ENCODE results near the gene SMAD2.
"Not testable (repeated sequence)": the region's sequence is repeated elsewhere in the genome, so short reads cannot be mapped to it uniquely, and the experiment has no call there.

Gene SMAD2

DNA sequence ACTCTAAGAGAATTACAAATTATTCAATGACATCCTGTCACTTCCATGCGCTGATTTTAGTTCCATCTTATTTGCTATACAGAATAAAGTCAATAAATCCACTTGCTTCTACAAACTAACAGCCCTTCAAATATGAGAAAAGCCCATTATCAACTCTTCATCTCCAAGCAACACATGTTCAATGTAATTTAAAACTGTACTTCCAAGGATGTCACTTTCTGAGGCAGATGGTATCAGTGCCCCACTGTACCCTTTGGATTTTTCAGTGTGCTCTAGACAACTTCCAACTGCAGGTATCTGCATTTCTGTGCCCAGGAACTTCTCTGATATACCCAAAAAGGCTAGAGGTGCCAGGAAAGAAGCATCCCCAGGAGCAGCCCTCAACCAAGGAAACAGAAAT lies 87.6 kb downstream of the SMAD2 start:
- H3K27ac Mint-ChIP-seq: no peak overlapping the region
- H3K4me1 Mint-ChIP-seq (ENCODE audit: low read depth in 2 of 2): peaks cover 0 to 2% of the 10 kb centered on the region in 2 donors
- no peaks in the 10 kb centered on the region for H3K27me3 Mint-ChIP-seq
- H3K9me3 Mint-ChIP-seq: no peaks in the 10 kb centered on the region
- H3K36me3 Mint-ChIP-seq (ENCODE audit: insufficient read depth): peaks cover 51% of the 10 kb centered on the region
- no peak for ATAC-seq (replicated peaks)
- DNase-seq: no peak
- no peak overlapping the region for H3K4me3 Mint-ChIP-seq

DNA sequence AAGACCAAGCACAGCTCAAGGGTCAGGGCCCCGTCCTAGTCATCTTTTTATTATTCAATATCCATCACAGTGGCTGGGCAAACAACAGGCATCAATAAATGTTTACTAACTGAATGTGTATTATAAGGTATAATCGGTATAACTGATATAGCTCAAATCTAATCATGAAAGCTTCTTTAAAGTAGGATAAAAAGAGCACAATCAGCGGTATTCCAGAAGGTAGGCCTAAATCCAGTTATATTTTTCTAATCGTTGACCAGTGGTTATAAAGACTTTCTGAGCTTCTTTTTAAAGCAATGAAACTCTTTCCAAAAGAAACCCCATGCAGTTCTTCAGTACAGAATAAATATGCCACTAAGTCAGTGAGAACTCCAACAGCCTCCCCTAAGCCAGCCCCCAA lies 92.1 kb downstream of the SMAD2 start:
- Mint-ChIP-seq H3K36me3 (ENCODE audit: insufficient read depth) (peaks cover 36% of the 10 kb centered on the region), H3K4me3 (no peak overlapping the region), H3K4me1 (ENCODE audit: low read depth in 2 of 2) (peaks cover 0 to 4% of the 10 kb centered on the region in 2 donors), H3K27me3 (no peaks in the 10 kb centered on the region), H3K27ac (no peak overlapping the region), H3K9me3 (no peaks in the 10 kb centered on the region)
- no peak for DNase-seq
- no peak for ATAC-seq (replicated peaks)

DNA sequence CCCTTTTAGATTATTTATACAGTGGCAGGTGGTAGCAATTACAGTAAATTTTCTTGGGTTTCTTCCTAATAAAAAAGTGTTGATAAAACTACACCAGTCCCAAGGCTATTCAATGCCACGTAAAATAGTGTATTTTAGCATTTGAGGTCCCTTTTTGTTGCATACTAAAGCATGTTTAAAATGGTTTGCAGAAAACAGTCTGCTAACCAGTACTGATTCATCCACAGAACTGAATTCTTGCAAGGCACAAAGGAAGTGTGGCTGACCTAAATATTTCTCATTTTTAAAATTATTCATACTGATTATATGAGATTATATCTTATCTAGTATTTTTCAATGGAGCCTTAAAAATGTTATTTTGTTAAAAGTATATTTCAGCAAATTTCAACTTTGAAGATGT lies 98.1 kb downstream of the SMAD2 start:
- Mint-ChIP-seq H3K27ac (no peak overlapping the region), H3K4me1 (ENCODE audit: low read depth in 2 of 2) (peaks cover 2 to 4% of the 10 kb centered on the region in 2 donors), H3K4me3 (no peak overlapping the region), H3K9me3 (no peaks in the 10 kb centered on the region), H3K27me3 (no peaks in the 10 kb centered on the region), H3K36me3 (ENCODE audit: insufficient read depth) (peaks cover 8% of the 10 kb centered on the region)
- DNase-seq: no peak
- no peak for ATAC-seq (replicated peaks)

DNA sequence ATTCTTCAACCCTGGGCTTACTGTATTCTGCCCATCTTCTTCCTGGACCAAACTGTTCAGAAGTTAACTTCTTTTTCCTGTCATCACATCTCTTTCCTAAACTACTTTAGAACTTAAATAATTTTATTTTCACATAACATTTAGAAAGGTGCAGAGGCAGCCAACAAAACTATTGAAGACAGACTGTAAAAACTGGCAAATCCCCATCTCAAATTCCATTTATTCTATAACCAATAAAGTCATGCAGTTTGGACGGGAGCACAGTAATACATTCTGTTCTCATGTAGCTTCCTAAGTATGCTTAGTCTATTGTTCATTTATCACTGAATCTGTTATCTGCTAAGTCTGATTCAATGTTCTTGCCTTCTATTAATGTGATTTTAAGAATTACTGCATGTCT lies 99.1 kb downstream of the SMAD2 start:
- Mint-ChIP-seq H3K27me3 (no peaks in the 10 kb centered on the region), H3K36me3 (ENCODE audit: insufficient read depth) (peaks cover 4% of the 10 kb centered on the region), H3K4me3 (no peak overlapping the region), H3K27ac (no peak overlapping the region), H3K9me3 (no peaks in the 10 kb centered on the region), H3K4me1 (ENCODE audit: low read depth in 2 of 2) (peaks cover 2 to 4% of the 10 kb centered on the region in 2 donors)
- ATAC-seq (replicated peaks) (no peak), DNase-seq (no peak)

DNA sequence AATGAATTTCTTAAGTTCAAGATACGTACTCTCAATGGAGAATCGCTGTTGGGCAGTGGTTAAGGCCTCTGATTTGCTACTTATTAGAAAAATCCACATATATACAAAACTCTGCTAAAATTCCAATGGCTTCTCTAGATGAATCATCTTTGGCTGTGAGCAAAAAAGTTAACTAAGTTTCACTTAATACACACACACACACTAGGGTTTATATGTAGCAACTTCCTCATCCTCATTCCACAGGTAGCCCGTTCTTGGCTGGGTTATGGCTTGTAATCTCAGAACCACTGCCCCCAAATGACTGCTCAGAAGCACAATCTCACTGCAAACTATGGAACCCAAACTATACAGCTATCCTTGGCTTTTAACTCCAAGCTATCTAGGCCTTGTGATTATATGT lies 99.7 kb downstream of the SMAD2 start:
- DNase-seq: no peak
- no peak for ATAC-seq (replicated peaks)
- H3K27ac Mint-ChIP-seq: no peak overlapping the region
- peaks cover under 1 to 3% of the 10 kb centered on the region in 2 donors for H3K4me1 Mint-ChIP-seq (ENCODE audit: low read depth in 2 of 2)
- no peaks in the 10 kb centered on the region for H3K27me3 Mint-ChIP-seq
- no peaks in the 10 kb centered on the region for H3K9me3 Mint-ChIP-seq
- no peak overlapping the region for H3K4me3 Mint-ChIP-seq
- H3K36me3 Mint-ChIP-seq (ENCODE audit: insufficient read depth): peaks cover 4% of the 10 kb centered on the region

DNA sequence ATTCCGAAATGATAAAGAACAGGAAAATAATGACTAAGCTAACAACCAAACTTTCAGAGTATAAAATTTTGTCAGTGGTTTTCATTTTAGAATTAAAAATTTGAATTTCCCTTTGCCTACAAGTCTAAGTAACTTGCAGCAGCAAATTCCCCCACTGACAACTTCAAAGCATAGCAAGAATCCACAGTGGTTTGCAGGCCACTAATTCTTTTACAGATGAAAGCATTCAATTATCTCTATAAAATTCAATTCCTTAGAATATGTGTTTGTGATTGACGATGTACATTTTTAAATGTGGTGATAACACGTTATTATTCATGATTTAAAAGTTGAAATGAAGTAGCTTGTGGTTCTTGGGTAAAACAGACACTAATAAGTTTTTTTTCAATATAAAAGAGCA lies 100.6 kb downstream of the SMAD2 start:
- H3K27ac Mint-ChIP-seq: peak overlapping the region in 1 of 2 donors; percentile 16
- DNase-seq: no peak
- H3K9me3 Mint-ChIP-seq: no peaks in the 10 kb centered on the region
- no peak for ATAC-seq (replicated peaks)
- no peaks in the 10 kb centered on the region for H3K27me3 Mint-ChIP-seq
- peaks cover 4% of the 10 kb centered on the region for H3K36me3 Mint-ChIP-seq (ENCODE audit: insufficient read depth)
- no peak overlapping the region for H3K4me3 Mint-ChIP-seq
- peaks cover 0 to 3% of the 10 kb centered on the region in 2 donors for H3K4me1 Mint-ChIP-seq (ENCODE audit: low read depth in 2 of 2)

DNA sequence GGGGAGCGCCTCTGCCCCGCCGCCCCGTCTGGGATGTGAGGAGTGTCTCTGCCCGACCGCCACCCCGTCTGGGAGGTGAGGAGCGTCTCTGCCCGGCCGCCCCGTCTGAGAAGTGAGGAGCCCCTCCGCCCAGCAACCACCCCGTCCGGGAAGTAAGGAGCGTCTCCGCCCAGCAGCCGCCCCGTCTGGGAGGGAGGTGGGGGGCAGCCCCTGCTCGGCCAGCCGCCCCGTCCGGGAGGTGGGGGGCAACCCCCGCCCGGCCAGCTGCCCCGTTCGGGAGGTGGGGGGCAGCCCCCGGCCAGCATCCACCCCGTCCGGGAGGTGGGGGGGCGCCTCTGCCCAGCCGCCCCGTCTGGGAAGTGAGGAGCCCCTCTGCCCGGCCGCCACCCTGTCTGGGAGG lies 102.4 kb downstream of the SMAD2 start:
- not testable (repeated sequence) for H3K9me3 Mint-ChIP-seq; H3K27me3 Mint-ChIP-seq; H3K27ac Mint-ChIP-seq; H3K4me1 Mint-ChIP-seq (ENCODE audit: low read depth in 2 of 2); ATAC-seq (replicated peaks); H3K4me3 Mint-ChIP-seq; H3K36me3 Mint-ChIP-seq (ENCODE audit: insufficient read depth); DNase-seq

DNA sequence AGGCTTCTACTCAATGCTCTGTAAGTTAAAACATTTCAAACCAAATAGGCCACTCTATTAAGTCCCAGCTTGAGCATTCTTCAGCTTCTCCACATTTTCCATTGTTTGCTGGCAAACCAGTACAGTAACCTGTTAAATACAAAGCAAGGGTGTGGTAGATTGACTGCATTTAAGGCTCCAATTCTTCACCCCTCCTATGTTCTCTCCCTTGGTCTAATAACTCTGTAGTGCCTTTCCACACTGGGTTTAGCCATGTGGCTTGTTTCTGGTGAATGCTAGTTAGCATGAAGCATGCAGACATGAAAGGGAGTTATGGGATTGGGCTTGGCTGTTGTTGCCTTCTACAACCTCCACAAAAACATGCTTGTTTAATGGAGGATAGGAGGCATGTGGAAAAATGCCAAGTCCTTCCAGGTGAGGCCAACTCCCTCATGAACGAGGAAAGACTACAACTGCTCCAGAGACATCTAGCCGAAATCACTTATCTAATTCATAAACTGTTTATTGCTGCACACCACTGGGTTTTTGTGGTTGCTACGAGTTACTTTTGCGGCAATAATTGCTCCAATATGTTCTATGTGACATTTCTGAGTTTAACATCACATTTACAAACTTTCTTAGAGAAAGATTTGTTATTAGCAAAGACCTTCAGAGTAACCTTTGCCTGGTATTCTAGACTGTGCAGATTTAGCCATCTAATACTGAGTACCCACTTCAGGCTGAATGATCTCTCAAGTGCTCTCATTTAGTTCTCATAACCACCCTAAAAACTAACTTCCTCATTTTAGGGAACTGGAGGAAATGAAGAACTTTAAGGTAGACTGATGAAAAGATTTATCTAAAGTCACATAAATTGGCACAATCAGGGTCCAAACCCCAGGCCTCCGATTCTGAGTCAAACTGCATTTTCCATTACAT lies 104.0 kb downstream of the SMAD2 start:
- H3K9me3 Mint-ChIP-seq: no peaks in the 10 kb centered on the region
- DNase-seq: no peak
- H3K27me3 Mint-ChIP-seq: no peaks in the 10 kb centered on the region
- ATAC-seq (replicated peaks): no peak
- H3K4me1 Mint-ChIP-seq (ENCODE audit: low read depth in 2 of 2): peaks cover 0 to 3% of the 10 kb centered on the region in 2 donors
- no peak overlapping the region for H3K27ac Mint-ChIP-seq
- peaks cover 6% of the 10 kb centered on the region for H3K36me3 Mint-ChIP-seq (ENCODE audit: insufficient read depth)
- no peak overlapping the region for H3K4me3 Mint-ChIP-seq

DNA sequence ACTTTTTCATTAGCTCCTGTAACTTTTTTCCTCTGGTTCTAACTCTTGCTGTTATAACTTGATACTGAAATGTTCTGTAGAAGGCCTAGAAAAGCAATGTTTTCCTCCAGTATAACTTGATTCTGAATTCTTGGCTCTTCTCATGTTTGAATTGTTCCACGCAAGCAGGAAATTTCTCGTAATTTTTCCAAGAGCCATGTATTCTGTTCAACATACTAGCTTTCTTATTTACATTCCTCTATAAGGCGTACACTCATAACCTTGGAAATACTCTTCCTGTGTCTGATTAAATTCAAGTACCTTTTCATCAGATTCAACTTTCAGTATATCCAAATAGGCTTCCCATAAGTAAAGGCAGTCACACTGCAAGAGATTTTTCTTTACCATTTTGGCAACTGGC lies 109.1 kb downstream of the SMAD2 start:
- Mint-ChIP-seq H3K4me1 (ENCODE audit: low read depth in 2 of 2) (peaks cover 0 to 1% of the 10 kb centered on the region in 2 donors), H3K4me3 (no peak overlapping the region), H3K9me3 (no peaks in the 10 kb centered on the region), H3K36me3 (ENCODE audit: insufficient read depth) (peaks cover 3% of the 10 kb centered on the region), H3K27me3 (no peaks in the 10 kb centered on the region), H3K27ac (peak overlapping the region in 1 of 2 donors; percentile 52)
- DNase-seq (no peak), ATAC-seq (replicated peaks) (no peak)

DNA sequence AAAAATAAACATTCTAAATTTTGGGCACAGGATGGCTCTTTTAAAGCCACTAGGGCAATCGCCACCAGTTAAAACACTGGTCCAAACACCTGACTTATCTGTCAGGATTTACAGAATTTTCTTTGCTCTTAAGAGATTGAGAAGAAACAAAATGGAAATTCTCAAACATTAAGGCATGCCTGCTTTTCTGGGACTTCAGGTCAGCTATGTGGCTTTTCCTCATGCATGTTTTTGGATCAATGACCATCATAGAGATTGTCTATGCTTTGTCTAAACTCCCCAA lies 112.7 kb downstream of the SMAD2 start:
- Mint-ChIP-seq H3K4me1 (ENCODE audit: low read depth in 2 of 2) (peaks cover 0 to 2% of the 10 kb centered on the region in 2 donors), H3K36me3 (ENCODE audit: insufficient read depth) (peaks cover 3% of the 10 kb centered on the region), H3K27ac (no peak overlapping the region), H3K27me3 (no peaks in the 10 kb centered on the region), H3K4me3 (no peak overlapping the region), H3K9me3 (no peaks in the 10 kb centered on the region)
- no peak for DNase-seq
- ATAC-seq (replicated peaks): no peak

DNA sequence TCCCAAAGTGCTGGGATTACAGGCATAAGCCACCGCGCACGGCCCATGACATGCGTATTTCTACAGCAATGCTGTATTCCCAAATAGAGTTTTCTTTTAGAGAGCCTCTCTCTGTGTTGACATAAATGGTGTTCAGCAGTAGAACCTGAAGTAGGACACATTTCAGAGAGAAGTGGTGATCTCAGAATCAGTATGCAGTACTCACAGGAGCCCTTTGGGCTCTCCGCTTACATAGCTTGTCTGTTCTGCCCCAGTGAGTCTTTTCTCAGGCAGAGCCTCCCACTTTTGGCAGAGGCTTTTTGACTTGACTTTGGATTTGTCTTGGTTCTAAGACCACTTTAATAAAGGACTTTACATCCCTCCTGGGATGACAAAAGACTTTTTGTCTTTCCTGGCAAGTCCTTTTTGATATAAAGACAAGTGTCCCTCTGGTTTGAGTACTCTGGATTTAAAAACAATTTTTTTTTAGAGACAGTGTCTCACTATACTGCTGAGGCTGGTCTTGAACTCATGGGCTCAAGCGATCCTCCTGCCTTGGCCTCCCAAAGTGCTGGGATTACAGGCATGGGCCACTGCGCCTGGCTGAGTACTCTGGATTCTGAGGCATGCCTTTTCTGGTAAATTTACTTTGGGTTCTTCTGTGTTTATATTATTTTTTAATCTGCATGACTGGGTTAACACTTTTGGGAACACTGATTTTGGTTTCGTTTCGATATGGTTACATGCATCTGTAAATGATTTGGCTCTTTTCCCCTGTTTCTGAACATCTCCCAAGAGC lies 113.3 kb downstream of the SMAD2 start:
- no peak for DNase-seq
- no peak for ATAC-seq (replicated peaks)
- H3K9me3 Mint-ChIP-seq: no peaks in the 10 kb centered on the region
- H3K27ac Mint-ChIP-seq: no peak overlapping the region
- no peaks in the 10 kb centered on the region for H3K36me3 Mint-ChIP-seq (ENCODE audit: insufficient read depth)
- H3K4me1 Mint-ChIP-seq (ENCODE audit: low read depth in 2 of 2): peaks cover 0 to 2% of the 10 kb centered on the region in 2 donors
- H3K4me3 Mint-ChIP-seq: no peak overlapping the region
- no peaks in the 10 kb centered on the region for H3K27me3 Mint-ChIP-seq

DNA sequence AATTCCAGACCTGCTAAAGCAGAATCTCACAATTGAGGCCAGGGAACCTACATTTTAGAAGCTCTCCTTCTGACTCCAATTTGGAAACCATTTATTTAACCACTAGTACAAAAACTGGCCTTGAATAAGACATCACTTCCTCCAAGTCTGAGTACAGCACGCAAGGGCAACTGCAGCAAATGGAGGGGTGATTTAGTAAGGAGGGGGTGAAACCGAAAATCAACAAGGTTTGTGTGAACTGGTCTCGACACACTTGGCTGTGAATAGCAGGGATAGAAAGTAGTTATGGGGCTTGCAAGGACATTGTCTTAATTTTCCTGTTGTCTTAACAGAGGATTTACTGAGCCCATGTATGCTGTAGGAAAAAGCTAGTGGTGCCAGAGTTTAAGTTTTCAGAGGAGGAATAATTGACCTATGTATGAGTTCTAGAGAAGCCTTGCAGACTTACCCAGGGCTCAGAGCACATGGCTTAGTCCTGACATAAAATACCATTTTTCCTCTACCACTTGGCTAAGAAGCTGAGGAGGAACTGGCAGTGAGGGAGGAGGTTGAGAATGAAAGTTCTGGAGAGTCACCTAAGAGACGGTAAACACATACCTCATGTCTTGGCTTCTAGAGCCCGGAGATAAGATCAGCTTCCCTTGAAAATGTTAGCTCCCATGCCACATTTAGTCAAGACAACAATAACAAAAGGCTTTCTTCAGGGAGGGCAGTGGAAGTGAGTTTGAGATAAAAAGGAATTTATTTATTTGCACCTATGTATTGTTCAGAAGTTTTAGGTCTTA lies 114.8 kb downstream of the SMAD2 start:
- DNase-seq: no peak
- H3K4me1 Mint-ChIP-seq (ENCODE audit: low read depth in 2 of 2): peaks cover 0 to 2% of the 10 kb centered on the region in 2 donors
- H3K4me3 Mint-ChIP-seq: no peak overlapping the region
- no peaks in the 10 kb centered on the region for H3K9me3 Mint-ChIP-seq
- H3K27ac Mint-ChIP-seq: no peak overlapping the region
- ATAC-seq (replicated peaks): no peak
- H3K36me3 Mint-ChIP-seq (ENCODE audit: insufficient read depth): no peaks in the 10 kb centered on the region
- no peaks in the 10 kb centered on the region for H3K27me3 Mint-ChIP-seq

DNA sequence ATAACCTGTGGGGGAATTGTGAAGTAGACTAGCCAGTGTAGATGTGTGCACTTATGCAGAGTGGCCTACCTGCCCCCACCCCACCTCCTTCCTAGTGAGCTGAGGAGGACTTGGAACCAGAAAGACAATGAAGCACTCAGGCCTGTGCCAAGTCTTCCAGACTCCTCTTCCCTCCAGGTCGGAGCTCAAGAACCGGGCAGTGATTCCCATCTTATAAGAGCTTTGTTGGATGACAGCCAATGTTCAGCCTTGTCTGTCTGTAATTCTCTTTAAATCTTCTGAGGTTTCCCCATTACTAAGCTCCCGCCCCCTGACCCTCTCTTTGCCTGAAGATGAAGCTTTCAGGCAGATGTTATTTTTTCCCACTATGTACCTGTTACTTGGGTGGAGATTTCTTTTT lies 121.0 kb downstream of the SMAD2 start:
- DNase-seq (no peak), ATAC-seq (replicated peaks) (no peak)
- Mint-ChIP-seq H3K36me3 (ENCODE audit: insufficient read depth) (no peaks in the 10 kb centered on the region), H3K9me3 (no peaks in the 10 kb centered on the region), H3K4me3 (no peak overlapping the region), H3K4me1 (ENCODE audit: low read depth in 2 of 2) (peaks cover 0 to 2% of the 10 kb centered on the region in 2 donors), H3K27ac (no peak overlapping the region), H3K27me3 (peaks cover 0 to 7% of the 10 kb centered on the region in 2 donors)

All from effector memory CD8-positive, alpha-beta T cell (primary cell).